Measurements from ENCODE around the gene ADM5.
"Not testable (repeated sequence)": the region's sequence is repeated elsewhere in the genome, so short reads cannot be mapped to it uniquely, and the experiment has no call there.

ADM5 gene

GRCh38 chr19:49704888-49705642 is 15.7 kb downstream of the ADM5 start:
- DNase-seq = no peak

- DNase-seq = no peak
Measured at GRCh38 chr19:49705919-49706318, 16.5 kb downstream of the ADM5 start.

- DNase-seq = no peak
Measured at GRCh38 chr19:49710372-49710951, 21.1 kb downstream of the ADM5 start.

DNA sequence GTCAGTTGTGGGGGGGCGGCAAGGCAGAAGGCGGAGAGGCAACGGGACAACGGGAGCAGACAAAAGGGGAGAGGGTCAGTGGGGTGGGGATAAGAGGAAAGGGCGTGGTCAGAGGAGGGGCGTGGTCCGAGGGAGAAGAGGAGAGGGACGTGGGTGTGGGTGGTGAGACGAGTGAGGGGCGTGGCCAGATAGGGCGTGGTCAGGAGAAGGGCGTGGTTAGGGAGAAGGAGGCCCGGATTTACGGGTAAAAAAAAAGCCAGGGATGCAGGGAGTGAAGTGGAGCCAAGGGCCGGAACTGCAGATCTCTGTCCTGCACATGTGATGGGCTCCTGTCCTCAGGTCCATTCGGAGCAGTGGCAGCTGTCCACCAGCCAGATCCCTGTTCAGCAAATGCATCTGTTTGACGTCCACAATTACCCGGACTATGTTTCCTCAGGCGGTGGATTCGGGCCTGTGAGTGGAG is 23.0 kb downstream of the ADM5 start:
- DNase-seq = no peak

- no peak for DNase-seq
Measured at GRCh38 chr19:49713236-49713845, 23.9 kb downstream of the ADM5 start.

DNA sequence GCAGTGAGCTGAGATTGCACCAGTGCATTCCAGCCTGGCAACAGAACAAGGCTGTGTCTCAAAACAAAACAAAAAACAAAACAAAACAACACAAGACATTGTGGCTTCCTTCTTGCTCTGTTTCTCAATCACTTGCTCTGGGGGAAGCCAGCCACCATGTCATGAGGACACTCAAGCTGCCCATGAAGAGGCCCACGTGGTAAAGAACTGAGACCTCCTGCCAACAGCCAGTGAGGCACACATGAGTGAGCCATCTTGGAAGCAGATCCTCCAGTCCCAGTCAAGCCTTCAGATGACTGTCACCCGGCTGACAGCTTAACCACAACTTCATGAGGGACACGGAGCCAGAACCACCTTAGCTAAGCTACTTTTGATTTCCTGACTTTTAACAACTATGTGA is 26.8 kb downstream of the ADM5 start:
- no peak for DNase-seq

GRCh38 chr19:49718511-49718910 is 29.1 kb downstream of the ADM5 start:
- DNase-seq = no peak

GRCh38 chr19:49718991-49719390 is 29.6 kb downstream of the ADM5 start:
- no peak for DNase-seq

- DNase-seq = not testable (repeated sequence)
Measured at GRCh38 chr19:49719420-49719819, 30.0 kb downstream of the ADM5 start.

GRCh38 chr19:49727217-49728030 is 38.0 kb downstream of the ADM5 start:
- DNase-seq = no peak

GRCh38 chr19:49730166-49730565 is 40.8 kb downstream of the ADM5 start:
- DNase-seq = no peak

DNA sequence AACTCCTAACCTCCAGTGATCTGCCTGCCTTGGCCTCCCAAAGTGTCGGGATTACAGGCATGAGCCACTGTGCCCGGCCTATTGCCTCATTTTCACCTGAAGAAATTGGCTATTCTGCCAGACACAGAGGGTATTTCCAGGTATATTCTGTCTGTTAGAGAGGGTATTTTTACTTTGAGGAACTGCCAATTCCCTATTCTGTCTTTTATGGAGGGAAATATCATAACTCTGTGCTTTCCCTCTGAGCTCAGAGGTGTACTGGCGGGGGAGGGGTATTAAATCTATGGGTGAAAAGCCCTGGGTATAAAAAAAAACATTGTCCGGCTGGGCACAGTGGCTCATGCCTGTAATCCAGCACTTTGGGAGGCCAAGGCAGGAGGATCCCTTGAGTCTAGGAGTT is 48.9 kb downstream of the ADM5 start:
- no peak for DNase-seq

DNA sequence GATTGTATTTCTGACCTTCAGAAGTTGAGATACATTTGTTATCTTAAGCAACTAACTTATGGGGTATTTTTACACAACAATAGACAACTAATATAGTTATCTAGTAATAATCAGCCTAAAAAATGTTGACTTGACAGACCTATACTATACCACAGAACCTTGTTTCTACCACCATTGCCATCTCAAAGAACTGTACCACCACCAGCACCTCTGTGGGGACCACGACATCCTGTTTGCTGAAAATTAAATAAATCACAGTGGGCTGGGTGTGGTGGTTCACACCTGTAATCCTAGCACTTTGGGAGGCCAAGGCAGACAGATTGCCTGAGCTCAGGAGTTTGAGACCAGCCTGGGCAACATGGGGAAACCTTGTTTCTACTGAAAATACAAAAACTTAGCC is 49.7 kb downstream of the ADM5 start:
- DNase-seq = no peak

DNA sequence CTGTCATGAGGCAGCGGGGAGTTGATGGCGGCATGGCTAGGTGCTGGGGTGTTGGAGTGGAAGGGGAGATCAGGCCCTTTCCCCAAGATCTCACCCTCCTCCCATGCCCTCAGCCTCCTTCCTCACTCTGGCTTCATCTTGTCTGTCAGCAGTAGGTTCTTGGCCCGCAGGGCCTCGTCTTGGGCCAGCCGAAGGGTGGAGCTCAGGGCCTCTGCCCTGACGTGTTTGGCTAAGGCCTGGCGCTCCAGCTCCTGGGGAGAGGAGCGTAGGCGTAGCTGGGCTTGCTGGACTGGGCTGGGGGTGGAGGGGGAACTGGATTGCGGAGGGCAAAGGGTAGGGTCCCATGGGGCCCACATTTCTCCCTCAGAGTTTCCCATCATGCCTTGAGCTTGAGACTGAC is 50.5 kb downstream of the ADM5 start:
- DNase-seq = no peak
